WTC11 (cell line): Measurements from ENCODE around the gene GLRA3. TPM values are rescaled to one million over a fixed set of nuclear protein-coding genes. Genes with fewer than 3 reads are reported as not detected.
A peak's percentile ranks its signal among the peaks of the same experiment; 100 is the strongest.
"Not testable (repeated sequence)": the region's sequence is repeated elsewhere in the genome, so short reads cannot be mapped to it uniquely, and the experiment has no call there.

ENCODE experiments used
- ATAC-seq: fragments of 200-7000 bp; cut with Tn5 transposase; 2 replicates; pipeline ENCODE4 v1.10.0; 2021; ENCODE audit warnings: mild to moderate bottlenecking, moderate library complexity
- CTCF ChIA-PET: fragments of 300-600 bp; sonication (Branson Sonifier 250); formaldehyde crosslinking; loops from one replicate; lab custom pipeline; 2021; ENCODE audit warnings: antibody characterized with exemption; lab: Charles Lee
- POLR2A ChIA-PET: fragments of 350-600 bp; sonication (Branson Sonifier 250); formaldehyde crosslinking; loops from one replicate; lab custom pipeline; 2021; ENCODE audit warnings: antibody characterized with exemption; lab: Charles Lee
- DNase-seq: peaks from one replicate; pipeline ENCODE4 v3.0.0; 2021; ENCODE audit warnings: low spot score
- H3K27ac Mint-ChIP-seq: 2 replicates; pipeline ENCODE4 v1.8.0; 2021; ENCODE audit warnings: mixed read lengths
- H3K27me3 Mint-ChIP-seq: 2 replicates; pipeline ENCODE4 v1.8.0; 2021; ENCODE audit warnings: low read depth, mild to moderate bottlenecking, moderate library complexity, mixed read lengths
- H3K36me3 Mint-ChIP-seq: 2 replicates; pipeline ENCODE4 v1.8.0; 2021; ENCODE audit warnings: mixed read lengths
- H3K4me1 Mint-ChIP-seq: 2 replicates; pipeline ENCODE4 v1.8.0; 2022; ENCODE audit warnings: mixed read lengths
- H3K4me3 Mint-ChIP-seq: 2 replicates; pipeline ENCODE4 v1.8.0; 2021; ENCODE audit warnings: mild to moderate bottlenecking, moderate library complexity, mixed read lengths
- H3K9me3 Mint-ChIP-seq: 2 replicates; pipeline ENCODE4 v1.8.0; 2021; ENCODE audit warnings: mixed read lengths
- CREB1 ChIP-seq: sonication (generic); formaldehyde crosslinking; IDR thresholded peaks from 2 replicates; pipeline ENCODE4 v1.8.0; 2023; ENCODE audit warnings: mild to moderate bottlenecking, missing genetic modification reagents
- CTCF ChIP-seq: fragments of 200-600 bp; IDR thresholded peaks from 2 replicates; pipeline ENCODE4 v1.8.0; 2022; ENCODE audit warnings: antibody characterized with exemption
- EMX1 ChIP-seq: fragments of 250-450 bp; sonication (Bioruptor Pico); IDR thresholded peaks from 2 replicates; pipeline ENCODE4 v1.8.0; 2021; ENCODE audit warnings: mild to moderate bottlenecking
- HMGA2 ChIP-seq: fragments of 250-450 bp; sonication (Bioruptor Pico); IDR thresholded peaks from 2 replicates; pipeline ENCODE4 v1.4.0; 2021; ENCODE audit warnings: mild to moderate bottlenecking, moderate library complexity
- JUN ChIP-seq: sonication (generic); formaldehyde crosslinking; IDR thresholded peaks from 2 replicates; pipeline ENCODE4 v1.8.0; 2023; ENCODE audit warnings: mild to moderate bottlenecking, missing genetic modification reagents
- MAX ChIP-seq: sonication (generic); formaldehyde crosslinking; IDR thresholded peaks from 2 replicates; pipeline ENCODE4 v1.8.0; 2022; ENCODE audit warnings: mild to moderate bottlenecking, missing genetic modification reagents
- MLX ChIP-seq: sonication (generic); formaldehyde crosslinking; IDR thresholded peaks from 2 replicates; pipeline ENCODE4 v1.8.1; 2023; ENCODE audit warnings: mild to moderate bottlenecking, missing genetic modification reagents, moderate library complexity
- MXD4 ChIP-seq: fragments of 250-450 bp; sonication (Bioruptor Pico); IDR thresholded peaks from 2 replicates; pipeline ENCODE4 v1.8.0; 2021; ENCODE audit warnings: mild to moderate bottlenecking, moderate library complexity, borderline replicate concordance
- NFATC4 ChIP-seq: fragments of 250-450 bp; sonication (Bioruptor Pico); IDR thresholded peaks from 2 replicates; pipeline ENCODE4 v1.9.0; 2021; ENCODE audit warnings: mild to moderate bottlenecking
- NR3C1 ChIP-seq: sonication (generic); formaldehyde crosslinking; conservative IDR thresholded peaks from 2 replicates; pipeline ENCODE4 v1.8.1; 2023; ENCODE audit warnings: low read depth, mild to moderate bottlenecking, missing genetic modification reagents
- RELA ChIP-seq: sonication (generic); formaldehyde crosslinking; IDR thresholded peaks from 2 replicates; pipeline ENCODE4 v1.8.1; 2022; ENCODE audit warnings: missing genetic modification reagents, mild to moderate bottlenecking, borderline replicate concordance
- SMAD3 ChIP-seq: sonication (generic); formaldehyde crosslinking; IDR thresholded peaks from 2 replicates; pipeline ENCODE4 v1.8.0; 2022; ENCODE audit warnings: missing genetic modification reagents, mild to moderate bottlenecking, borderline replicate concordance
- ZNF219 ChIP-seq: sonication (generic); formaldehyde crosslinking; IDR thresholded peaks from 2 replicates; pipeline ENCODE4 v1.8.0; 2023; ENCODE audit warnings: missing genetic modification reagents, mild to moderate bottlenecking, borderline replicate concordance
- ZNF416 ChIP-seq: fragments of 250-450 bp; sonication (Bioruptor Pico); IDR thresholded peaks from 2 replicates; pipeline ENCODE4 v1.9.0; 2021; ENCODE audit warnings: mild to moderate bottlenecking, inconsistent platforms
- ZNF532 ChIP-seq: fragments of 250-450 bp; sonication (Bioruptor Pico); IDR thresholded peaks from 2 replicates; pipeline ENCODE4 v1.9.0; 2021; ENCODE audit warnings: mild to moderate bottlenecking, borderline replicate concordance
- ZNF671 ChIP-seq: fragments of 250-450 bp; sonication (Bioruptor Pico); IDR thresholded peaks from 2 replicates; pipeline ENCODE4 v1.8.0; 2021; ENCODE audit warnings: mild to moderate bottlenecking
- total RNA-seq: library from RNA; stranded (reverse); gene quantifications from 3 replicates; pipeline ENCODE4 v1.2.3, GENCODE V29; 2021
- TF ChIP-seq, protein P1 (sequence below): sonication (generic); formaldehyde crosslinking; IDR thresholded peaks from 2 replicates; pipeline ENCODE4 v1.8.1; 2023; ENCODE audit warnings: mild to moderate bottlenecking, missing genetic modification reagents, moderate library complexity
- TF ChIP-seq, protein P2 (sequence below): sonication (generic); formaldehyde crosslinking; IDR thresholded peaks from 2 replicates; pipeline ENCODE4 v1.8.1; 2022; ENCODE audit warnings: low read depth, mild to moderate bottlenecking, moderate library complexity, missing genetic modification reagents, borderline replicate concordance

Gene GLRA3
- total RNA-seq, 1 experiment from 2014 or later: 0.15 TPM

GRCh38 chr4:174633399-174633798, 195.6 kb downstream of the GLRA3 start (continued):
- TF ChIP-seq, protein P1, sequence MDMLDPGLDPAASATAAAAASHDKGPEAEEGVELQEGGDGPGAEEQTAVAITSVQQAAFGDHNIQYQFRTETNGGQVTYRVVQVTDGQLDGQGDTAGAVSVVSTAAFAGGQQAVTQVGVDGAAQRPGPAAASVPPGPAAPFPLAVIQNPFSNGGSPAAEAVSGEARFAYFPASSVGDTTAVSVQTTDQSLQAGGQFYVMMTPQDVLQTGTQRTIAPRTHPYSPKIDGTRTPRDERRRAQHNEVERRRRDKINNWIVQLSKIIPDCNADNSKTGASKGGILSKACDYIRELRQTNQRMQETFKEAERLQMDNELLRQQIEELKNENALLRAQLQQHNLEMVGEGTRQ (CRISPR knock-in tag): no peak
- TF ChIP-seq MLX (CRISPR knock-in tag) (no peak), EMX1 (CRISPR knock-in tag) (no peak)

DNA sequence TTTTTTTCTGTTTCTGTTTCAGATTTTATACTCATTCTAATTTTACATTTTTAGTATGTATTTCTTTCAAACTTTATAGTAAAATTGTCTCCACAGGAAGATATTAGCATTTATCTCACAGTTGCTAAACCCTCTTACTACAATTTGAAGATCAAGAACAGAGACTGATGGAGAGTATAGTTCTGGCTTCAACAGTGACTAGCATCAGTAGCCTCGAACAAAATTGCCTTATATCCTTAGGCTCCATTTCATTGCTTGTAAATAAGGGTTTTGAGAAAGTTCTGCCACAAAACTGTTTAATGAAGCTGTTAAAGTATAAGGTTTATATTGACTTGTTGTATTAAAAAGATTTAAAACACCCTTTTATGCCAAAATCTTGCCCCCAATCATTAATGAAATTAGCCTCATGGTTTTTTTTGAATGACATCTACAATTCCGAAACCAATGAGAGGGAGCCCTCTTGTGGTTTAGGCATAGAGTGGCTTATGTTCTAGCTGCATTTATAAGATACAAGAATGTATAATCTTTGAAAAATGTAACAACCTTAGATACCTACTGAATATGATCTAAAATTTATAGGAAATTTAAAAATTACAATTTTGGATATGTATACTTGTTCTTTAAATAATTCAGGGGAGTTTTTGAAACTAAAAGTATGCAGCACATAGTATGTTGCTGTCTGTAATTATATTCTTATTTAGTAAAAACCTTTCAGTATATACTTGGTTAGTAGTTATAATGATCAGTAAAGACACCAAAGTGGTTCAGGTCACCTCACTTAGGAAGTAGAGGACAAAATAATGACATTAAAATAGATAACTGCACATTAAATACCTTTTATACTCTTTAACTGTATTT, 196.9 kb downstream of the GLRA3 start:
- ATAC-seq: peak; percentile 68
- DNase-seq: no peak
- ChIA-PET CTCF (interaction anchor here (0.6 to 1.6 kb wide), 8 partner anchors 10 to 546 kb away, joined by 3 to 4 read pairs (median 3); no protein-coding TSS in a partner anchor), POLR2A (no interaction called here)
- H3K36me3 Mint-ChIP-seq: no peaks in the 10 kb centered on the region
- H3K27ac Mint-ChIP-seq: no peak overlapping the region
- no peaks in the 10 kb centered on the region for H3K27me3 Mint-ChIP-seq
- no peaks in the 10 kb centered on the region for H3K9me3 Mint-ChIP-seq
- H3K4me1 Mint-ChIP-seq: peaks cover 10% of the 10 kb centered on the region
- TF ChIP-seq, protein P2, sequence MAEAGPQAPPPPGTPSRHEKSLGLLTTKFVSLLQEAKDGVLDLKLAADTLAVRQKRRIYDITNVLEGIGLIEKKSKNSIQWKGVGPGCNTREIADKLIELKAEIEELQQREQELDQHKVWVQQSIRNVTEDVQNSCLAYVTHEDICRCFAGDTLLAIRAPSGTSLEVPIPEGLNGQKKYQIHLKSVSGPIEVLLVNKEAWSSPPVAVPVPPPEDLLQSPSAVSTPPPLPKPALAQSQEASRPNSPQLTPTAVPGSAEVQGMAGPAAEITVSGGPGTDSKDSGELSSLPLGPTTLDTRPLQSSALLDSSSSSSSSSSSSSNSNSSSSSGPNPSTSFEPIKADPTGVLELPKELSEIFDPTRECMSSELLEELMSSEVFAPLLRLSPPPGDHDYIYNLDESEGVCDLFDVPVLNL (CRISPR knock-in tag): no peak
- no peak for TF ChIP-seq ZNF219 (CRISPR knock-in tag)
- TF ChIP-seq SMAD3 (CRISPR knock-in tag): no peak
- peak; percentile 51 for TF ChIP-seq CTCF
- no peak for TF ChIP-seq RELA (CRISPR knock-in tag)
- TF ChIP-seq NR3C1 (CRISPR knock-in tag): no peak
- no peak overlapping the region for H3K4me3 Mint-ChIP-seq

GRCh38 chr4:174629907-174630450, 199.1 kb downstream of the GLRA3 start:
- H3K4me3 Mint-ChIP-seq, H3K27me3 Mint-ChIP-seq, H3K9me3 Mint-ChIP-seq, H3K27ac Mint-ChIP-seq, DNase-seq, ATAC-seq, H3K4me1 Mint-ChIP-seq, H3K36me3 Mint-ChIP-seq, CTCF ChIA-PET: not testable (repeated sequence)
- POLR2A ChIA-PET: interaction anchor here (0.6 kb wide), 1 partner anchor 198 kb away, joined by 3 read pairs; no protein-coding TSS in a partner anchor

DNA sequence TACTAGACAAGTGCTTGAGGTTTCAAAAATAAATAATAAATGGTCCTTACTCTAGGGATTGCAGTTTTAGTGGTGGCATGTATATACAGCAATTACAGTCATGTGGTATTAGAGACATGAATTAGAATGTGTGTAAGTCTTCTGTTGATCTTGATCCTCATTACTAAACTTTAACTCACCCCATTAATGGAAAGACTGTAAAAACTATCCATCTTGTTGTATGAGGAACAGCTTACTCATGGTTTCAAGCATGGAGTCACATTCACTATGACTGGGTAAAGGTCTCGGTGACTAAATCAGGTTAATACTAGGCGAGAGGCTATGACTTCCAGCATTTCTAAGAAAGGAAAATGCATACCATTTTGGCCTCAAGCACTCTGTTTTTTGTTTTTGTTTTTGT, 199.8 kb downstream of the GLRA3 start:
- Mint-ChIP-seq H3K4me3 (no peak overlapping the region), H3K27me3 (no peaks in the 10 kb centered on the region), H3K36me3 (no peaks in the 10 kb centered on the region), H3K4me1 (peaks cover 10% of the 10 kb centered on the region), H3K9me3 (peaks cover 7% of the 10 kb centered on the region), H3K27ac (no peak overlapping the region)
- ATAC-seq (no peak), DNase-seq (no peak)
- CTCF ChIA-PET: no interaction called here
- POLR2A ChIA-PET: interaction anchor here (0.6 kb wide), 1 partner anchor 197 kb away, joined by 3 read pairs; no protein-coding TSS in a partner anchor
- TF ChIP-seq MXD4 (CRISPR knock-in tag): no peak
- TF ChIP-seq ZNF219 (CRISPR knock-in tag): no peak
- no peak for TF ChIP-seq JUN (CRISPR knock-in tag)
- no peak for TF ChIP-seq ZNF416 (CRISPR knock-in tag)
- no peak for TF ChIP-seq ZNF671 (CRISPR knock-in tag)
- TF ChIP-seq NFATC4 (CRISPR knock-in tag): no peak
- no peak for TF ChIP-seq HMGA2
- TF ChIP-seq, protein P2 (CRISPR knock-in tag): no peak
- TF ChIP-seq CREB1 (CRISPR knock-in tag): no peak
- TF ChIP-seq ZNF532 (CRISPR knock-in tag): no peak
- no peak for TF ChIP-seq MAX (CRISPR knock-in tag)
